SH-SY5Y (cell line): ENCODE data around the gene KCNG2.

Source experiments
- GATA2 ChIP-seq: IDR thresholded peaks from 2 replicates; pipeline ENCODE4 v1.6.1; 2011; ENCODE audit warnings: mild to moderate bottlenecking, low read depth, low read length
- GATA3 ChIP-seq: IDR thresholded peaks from 2 replicates; pipeline ENCODE4 v1.6.1; 2011; ENCODE audit warnings: low read depth, mild to moderate bottlenecking, low read length, moderate library complexity

DNA sequence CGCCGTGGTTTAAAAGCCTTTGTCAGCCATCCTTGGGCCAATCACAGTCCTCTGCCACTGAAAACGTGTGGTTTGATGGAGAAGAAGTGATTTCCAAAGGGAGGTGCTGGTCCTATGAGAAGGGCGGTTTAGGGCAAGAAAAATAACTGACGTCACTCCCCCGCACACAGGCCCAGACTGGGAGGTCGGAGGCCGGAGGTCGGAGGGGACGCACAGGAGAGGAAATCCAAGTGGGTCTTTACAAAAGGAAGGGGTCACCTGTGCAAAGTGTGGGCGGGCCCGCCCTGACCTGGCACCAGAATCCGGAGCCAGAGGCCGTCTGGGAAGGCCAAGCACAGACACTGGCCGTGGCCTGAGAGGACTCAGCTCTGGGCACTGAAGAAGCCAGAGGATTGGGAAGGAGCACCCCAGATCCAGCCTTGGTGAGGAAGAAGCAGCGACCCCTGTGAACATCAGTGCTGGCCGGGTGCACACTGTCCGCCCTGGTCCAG is 18.0 kb upstream of the KCNG2 start:
- no peak for TF ChIP-seq GATA2
- no peak for TF ChIP-seq GATA3
